ENCODE measurements around the gene IFNGR1.
A peak's percentile ranks its signal among the peaks of the same experiment; 100 is the strongest.

IFNGR1 gene

GRCh38 chr6:137173501-137173900 lies 45.7 kb downstream of the IFNGR1 start, which contains the start of gene IL22RA2:
IL22RA2 (minus strand) TSS chr6:137173644; CDS start chr6:137161749, 11,895 bp downstream.
- DNase-seq, result no peak

- DNase-seq, result no peak
These were observed 46.3 kb downstream of the IFNGR1 start for GRCh38 chr6:137172734-137173431.

- no peak for DNase-seq
These were observed 47.1 kb downstream of the IFNGR1 start for GRCh38 chr6:137171824-137172733.

GRCh38 chr6:137171053-137171374 lies 48.2 kb downstream of the IFNGR1 start:
- DNase-seq, result no peak

- DNase-seq, result no peak
These were observed 48.7 kb downstream of the IFNGR1 start for GRCh38 chr6:137170266-137171052.

GRCh38 chr6:137167702-137168377 lies 51.3 kb downstream of the IFNGR1 start:
- DNase-seq, result no peak

GRCh38 chr6:137166247-137167098 lies 52.7 kb downstream of the IFNGR1 start:
- DNase-seq, result no peak

GRCh38 chr6:137165375-137166246 lies 53.6 kb downstream of the IFNGR1 start:
- peak in 1 of 2 experiments; percentile 57 for DNase-seq

- no peak for DNase-seq
These were observed 55.4 kb downstream of the IFNGR1 start for GRCh38 chr6:137163732-137164318.

- DNase-seq, result no peak
These were observed 56.4 kb downstream of the IFNGR1 start for GRCh38 chr6:137162692-137163306.

- DNase-seq, result no peak
These were observed 57.2 kb downstream of the IFNGR1 start for GRCh38 chr6:137161949-137162348.

- DNase-seq, result no peak
These were observed 58.4 kb downstream of the IFNGR1 start for GRCh38 chr6:137160763-137161162.

- DNase-seq, result no peak
These were observed 59.3 kb downstream of the IFNGR1 start for GRCh38 chr6:137159912-137160311.

- DNase-seq, result no peak
These were observed 61.6 kb downstream of the IFNGR1 start for GRCh38 chr6:137157601-137158000.

- no peak for DNase-seq
These were observed 62.5 kb downstream of the IFNGR1 start for GRCh38 chr6:137156650-137157049.

- DNase-seq, result no peak
These were observed 63.4 kb downstream of the IFNGR1 start for GRCh38 chr6:137155830-137156229.

GRCh38 chr6:137150072-137150471 lies 69.1 kb downstream of the IFNGR1 start:
- no peak for DNase-seq

- no peak for DNase-seq
These were observed 70.2 kb downstream of the IFNGR1 start for GRCh38 chr6:137149035-137149393.

- no peak for DNase-seq
These were observed 70.7 kb downstream of the IFNGR1 start for GRCh38 chr6:137148306-137149034.

All from NCI-H526 (cell line).